CD14-positive monocyte (primary cell): Measurements from ENCODE around the gene TACO1. TPM values are rescaled to one million over a fixed set of nuclear protein-coding genes. Genes with fewer than 3 reads are reported as not detected.

Experiments
- DNase-seq, 3 donors: peaks; one replicate each; pipeline ENCODE4 v3.0.0-alpha.2; 2011 to 2022
- H2AFZ ChIP-seq: 2 replicates; pipeline ENCODE4 v1.6.0; 2012; ENCODE audit warnings: mild to moderate bottlenecking, low read depth, low read length, inconsistent platforms; ENCODE audit not compliant: insufficient read depth, poor library complexity, severe bottlenecking
- H3K27ac ChIP-seq, 2 donors: 1 replicate in 1 of 2; 2 replicates in 1 of 2; pipeline ENCODE4 v1.5.1; 2012 to 2013; ENCODE audit warnings: low read length in 2 of 2, control low read depth in 1 of 2, inconsistent platforms in 1 of 2, low read depth in 1 of 2, mild to moderate bottlenecking in 1 of 2
- H3K27me3 ChIP-seq, 2 donors: one replicate each; pipeline versions ENCODE4 v1.6.0 to v1.6.1; 2011 to 2013; ENCODE audit warnings: low read length in 2 of 2; ENCODE audit not compliant: control insufficient read depth in 2 of 2, insufficient read depth in 2 of 2
- H3K36me3 ChIP-seq, 2 donors: replicated peaks in 1 of 2; 1 replicate in 1 of 2; 2 replicates in 1 of 2; pipeline versions ENCODE4 v1.5.1 to v1.6.1; 2012 to 2013; ENCODE audit warnings: low read length in 2 of 2, control low read depth in 1 of 2, inconsistent platforms in 1 of 2, mild to moderate bottlenecking in 1 of 2; ENCODE audit not compliant: insufficient read depth in 2 of 2, control insufficient read depth in 1 of 2
- H3K4me1 ChIP-seq, 2 donors: 1 replicate in 1 of 2; 2 replicates in 1 of 2; pipeline versions ENCODE4 v1.5.1 to v1.6.1; 2012 to 2013; ENCODE audit warnings: low read length in 2 of 2, control low read depth in 1 of 2, inconsistent platforms in 1 of 2, mild to moderate bottlenecking in 1 of 2, moderate library complexity in 1 of 2; ENCODE audit not compliant: insufficient read depth in 2 of 2, control insufficient read depth in 1 of 2
- H3K4me2 ChIP-seq: replicated peaks from 2 replicates; pipeline ENCODE3; 2012; ENCODE audit warnings: low read length, moderate library complexity, mild to moderate bottlenecking; ENCODE audit not compliant: poor library complexity, severe bottlenecking; ENCODE audit errors: extremely low read depth
- H3K4me3 ChIP-seq, 3 experiments: fragments of 200-600 bp in 1 of 3; sonication (generic) in 1 of 3; replicated peaks in 1 of 3; 1 replicate in 2 of 3; 2 replicates in 1 of 3; pipeline ENCODE4 v1.5.1; 2011 to 2013; ENCODE audit warnings: low read length in 3 of 3, mild to moderate bottlenecking in 3 of 3, control low read depth in 2 of 3, low read depth in 2 of 3, inconsistent platforms in 1 of 3, moderate library complexity in 1 of 3
- H3K79me2 ChIP-seq: 2 replicates; pipeline ENCODE4 v1.6.0; 2012; ENCODE audit warnings: mild to moderate bottlenecking, control low read depth, inconsistent platforms, low read length, moderate library complexity; ENCODE audit not compliant: insufficient read depth
- H3K9ac ChIP-seq: 2 replicates; pipeline ENCODE4 v1.6.0; 2017; ENCODE audit warnings: low read length, mild to moderate bottlenecking; ENCODE audit not compliant: insufficient read depth, poor library complexity, severe bottlenecking
- H3K9me3 ChIP-seq, 2 donors: replicated peaks in 1 of 2; 1 replicate in 1 of 2; 2 replicates in 1 of 2; pipeline versions ENCODE4 v1.5.1 to v1.6.1; 2012 to 2013; ENCODE audit warnings: low read length in 2 of 2, control low read depth in 1 of 2; ENCODE audit not compliant: control insufficient read depth in 1 of 2, insufficient read depth in 1 of 2
- H4K20me1 ChIP-seq: 2 replicates; pipeline ENCODE4 v1.6.0; 2012; ENCODE audit warnings: mild to moderate bottlenecking, low read length, control low read depth, moderate library complexity; ENCODE audit not compliant: insufficient read depth
- H3K27ac Mint-ChIP-seq, 7 donors: one replicate each; pipeline ENCODE4 v1.8.0; 2020; ENCODE audit warnings: mild to moderate bottlenecking in 7 of 7, mixed read lengths in 7 of 7, moderate library complexity in 6 of 7, inconsistent platforms in 2 of 7
- H3K27me3 Mint-ChIP-seq, 3 donors: one replicate each; pipeline ENCODE4 v1.8.0; 2021 to 2022; ENCODE audit warnings: low read depth in 3 of 3, mild to moderate bottlenecking in 3 of 3, mixed read lengths in 3 of 3, moderate library complexity in 3 of 3, inconsistent platforms in 1 of 3
- H3K36me3 Mint-ChIP-seq, 2 donors: one replicate each; pipeline ENCODE4 v1.8.0; 2020; ENCODE audit warnings: mixed read lengths in 2 of 2, inconsistent platforms in 1 of 2, mild to moderate bottlenecking in 1 of 2
- H3K4me1 Mint-ChIP-seq: one replicate; pipeline ENCODE4 v1.8.0; 2020; ENCODE audit warnings: mild to moderate bottlenecking, mixed read lengths
- H3K4me3 Mint-ChIP-seq, 2 donors: one replicate each; pipeline ENCODE4 v1.8.0; 2020; ENCODE audit warnings: mild to moderate bottlenecking in 2 of 2, mixed read lengths in 2 of 2, moderate library complexity in 1 of 2
- H3K9me3 Mint-ChIP-seq, 7 donors: one replicate each; pipeline ENCODE4 v1.8.0; 2020 to 2022; ENCODE audit warnings: mixed read lengths in 7 of 7, mild to moderate bottlenecking in 6 of 7, moderate library complexity in 6 of 7, inconsistent platforms in 2 of 7
- WGBS: methylation state at CpG from one replicate; pipeline ENCODE4 v1.1.5; 2013; ENCODE audit warnings: missing lambda C conversion rate; ENCODE audit not compliant: insufficient coverage; 5-methylcytosine and 5-hydroxymethylcytosine counted together
- intact Hi-C, 2 donors: fragments of 100-400 bp; cut with micrococcal nuclease; formaldehyde crosslinking; loops; one replicate each; pipeline versions ENCODE4 v1.15.0 to v1.15.1; 2023
- polyA plus RNA-seq, 3 donors: library from polyadenylated mRNA; depleted of rRNA in 1 of 3; unstranded in 2 of 3; stranded (reverse) in 1 of 3; fragments of 300-500 nt in 2 of 3; fragments of >200 nt in 1 of 3; fragmentation: Illumina TruSeq in 2 of 3; gene quantifications; 1 replicate in 2 of 3; 2 replicates in 1 of 3; pipeline ENCODE4 v1.2.3, GENCODE V29; 2012 to 2021
- TF ChIP-seq, protein P1 (sequence below): fragments of 200-600 bp; IDR thresholded peaks from one replicate; pipeline ENCODE4 v1.8.0; 2022; ENCODE audit warnings: antibody characterized with exemption, mild to moderate bottlenecking

Gene TACO1
- polyA plus RNA-seq, 3 donors = 4.1 to 12.5 (median 9.5) TPM

DNA sequence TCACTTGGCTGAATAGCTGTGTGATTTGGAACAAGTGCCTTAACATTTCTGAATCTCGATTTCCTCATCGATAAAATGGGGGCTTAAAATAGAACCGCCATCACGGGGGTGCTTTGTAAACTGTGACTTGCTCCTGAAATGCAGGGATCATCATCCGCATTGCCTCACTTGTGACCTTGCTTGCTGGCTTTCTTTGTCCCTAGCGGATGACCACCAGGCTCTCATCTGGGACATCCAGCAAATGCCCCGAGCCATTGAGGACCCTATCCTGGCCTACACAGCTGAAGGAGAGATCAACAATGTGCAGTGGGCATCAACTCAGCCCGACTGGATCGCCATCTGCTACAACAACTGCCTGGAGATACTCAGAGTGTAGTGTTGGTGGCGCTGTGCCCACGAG lies 11.9 kb upstream of the TACO1 start:
- Mint-ChIP-seq H3K9me3 (no peaks in the 10 kb centered on the region), H3K36me3 (peaks cover 77 to 94% of the 10 kb centered on the region in 2 donors), H3K27ac (peak overlapping the region in 2 of 7 donors; percentile 11 to 79), H3K4me3 (no peak overlapping the region), H3K27me3 (peaks cover 0 to 6% (median 0%) of the 10 kb centered on the region in 3 donors), H3K4me1 (no peaks in the 10 kb centered on the region)
- TF ChIP-seq, protein P1, sequence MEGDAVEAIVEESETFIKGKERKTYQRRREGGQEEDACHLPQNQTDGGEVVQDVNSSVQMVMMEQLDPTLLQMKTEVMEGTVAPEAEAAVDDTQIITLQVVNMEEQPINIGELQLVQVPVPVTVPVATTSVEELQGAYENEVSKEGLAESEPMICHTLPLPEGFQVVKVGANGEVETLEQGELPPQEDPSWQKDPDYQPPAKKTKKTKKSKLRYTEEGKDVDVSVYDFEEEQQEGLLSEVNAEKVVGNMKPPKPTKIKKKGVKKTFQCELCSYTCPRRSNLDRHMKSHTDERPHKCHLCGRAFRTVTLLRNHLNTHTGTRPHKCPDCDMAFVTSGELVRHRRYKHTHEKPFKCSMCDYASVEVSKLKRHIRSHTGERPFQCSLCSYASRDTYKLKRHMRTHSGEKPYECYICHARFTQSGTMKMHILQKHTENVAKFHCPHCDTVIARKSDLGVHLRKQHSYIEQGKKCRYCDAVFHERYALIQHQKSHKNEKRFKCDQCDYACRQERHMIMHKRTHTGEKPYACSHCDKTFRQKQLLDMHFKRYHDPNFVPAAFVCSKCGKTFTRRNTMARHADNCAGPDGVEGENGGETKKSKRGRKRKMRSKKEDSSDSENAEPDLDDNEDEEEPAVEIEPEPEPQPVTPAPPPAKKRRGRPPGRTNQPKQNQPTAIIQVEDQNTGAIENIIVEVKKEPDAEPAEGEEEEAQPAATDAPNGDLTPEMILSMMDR = no peak
- H3K79me2 ChIP-seq = no peaks in the 10 kb centered on the region
- no peak overlapping the region for H3K27ac ChIP-seq
- H3K4me2 ChIP-seq = no peak overlapping the region
- peaks cover 6% of the 10 kb centered on the region for H4K20me1 ChIP-seq
- no peaks in the 10 kb centered on the region for H3K27me3 ChIP-seq
- WGBS = 98% methylated on average over 7 of the region's 11 CpGs
- intact Hi-C loops = no loop called here
- no peaks in the 10 kb centered on the region for H3K4me1 ChIP-seq
- H3K9me3 ChIP-seq = no peaks in the 10 kb centered on the region
- peaks cover 85 to 97% of the 10 kb centered on the region in 2 donors for H3K36me3 ChIP-seq
- no peak overlapping the region for H3K9ac ChIP-seq
- H2AFZ ChIP-seq = no peak overlapping the region
- H3K4me3 ChIP-seq = no peak overlapping the region
- no peak for DNase-seq

DNA sequence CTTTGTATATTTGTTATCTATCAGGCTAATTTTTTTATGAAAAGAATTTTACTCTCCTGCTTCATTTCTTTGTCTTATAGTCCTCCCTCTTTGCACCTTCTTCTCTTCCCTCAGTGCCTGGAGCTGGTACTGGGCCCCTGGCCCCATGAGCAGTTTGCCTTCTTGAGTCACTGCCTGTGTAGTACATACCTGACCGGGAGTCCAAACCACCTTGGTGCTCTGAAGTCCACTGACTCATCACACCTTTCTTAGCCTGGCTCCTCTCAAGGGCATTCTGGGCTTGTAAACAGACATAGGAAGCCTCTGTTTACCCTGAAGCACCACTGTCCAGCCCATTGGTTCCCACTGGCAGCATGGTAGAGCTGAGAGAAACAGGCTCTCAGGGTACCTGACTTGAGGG lies 11.0 kb upstream of the TACO1 start:
- Histone ChIP-seq H3K36me3 (peaks cover 81 to 97% of the 10 kb centered on the region in 2 donors), H2AFZ (no peak overlapping the region), H3K4me3 (no peak overlapping the region), H3K4me2 (no peak overlapping the region), H3K27ac (no peak overlapping the region), H3K9me3 (no peaks in the 10 kb centered on the region), H3K27me3 (no peaks in the 10 kb centered on the region), H3K79me2 (no peaks in the 10 kb centered on the region), H4K20me1 (peaks cover 5% of the 10 kb centered on the region), H3K4me1 (no peaks in the 10 kb centered on the region), H3K9ac (no peak overlapping the region)
- Mint-ChIP-seq H3K4me3 (no peak overlapping the region), H3K4me1 (no peaks in the 10 kb centered on the region), H3K36me3 (peaks cover 76 to 91% of the 10 kb centered on the region in 2 donors), H3K27ac (peak overlapping the region in 2 of 7 donors; percentile 9 to 58), H3K9me3 (no peaks in the 10 kb centered on the region), H3K27me3 (peaks cover 0 to 6% (median 0%) of the 10 kb centered on the region in 3 donors)
- TF ChIP-seq, protein P1 = no peak
- no CpG with 5 or more reads among the region's 1 CpG for WGBS
- no peak for DNase-seq
- intact Hi-C loops = no loop called here
